Fibroblast of lung (primary cell): ENCODE measurements around the gene MARVELD2. TPM values are rescaled to one million over a fixed set of nuclear protein-coding genes. Genes with fewer than 3 reads are reported as not detected.

Source experiments
- DNase-seq, 2 donors: peaks; one replicate each; pipeline versions ENCODE4 v3.0.0 to v3.0.0-alpha.2; 2010; ENCODE audit warnings: low read depth in 2 of 2
- H2AFZ ChIP-seq: 2 replicates; pipeline ENCODE4 v1.5.1; 2012; ENCODE audit warnings: low read length, control low read depth, inconsistent platforms
- H3K27ac ChIP-seq: 2 replicates; pipeline ENCODE4 v1.5.1; 2011; ENCODE audit warnings: low read length, control low read depth; ENCODE audit not compliant: insufficient read depth
- H3K27me3 ChIP-seq: 2 replicates; pipeline ENCODE4 v1.5.1; 2011; ENCODE audit warnings: mild to moderate bottlenecking, low read length; ENCODE audit not compliant: control insufficient read depth, insufficient read depth
- H3K36me3 ChIP-seq: 2 replicates; pipeline ENCODE4 v1.5.1; 2011; ENCODE audit warnings: low read length; ENCODE audit not compliant: control insufficient read depth, insufficient read depth
- H3K4me1 ChIP-seq: 2 replicates; pipeline ENCODE4 v1.5.1; 2011; ENCODE audit warnings: low read length; ENCODE audit not compliant: control insufficient read depth, insufficient read depth; ENCODE audit errors: extremely low read depth
- H3K4me2 ChIP-seq: 2 replicates; pipeline ENCODE4 v1.5.1; 2011; ENCODE audit warnings: low read length, control low read depth; ENCODE audit not compliant: insufficient read depth; ENCODE audit errors: extremely low read depth
- H3K4me3 ChIP-seq, 4 experiments: fragments of 200-600 bp in 1 of 4; sonication (generic) in 1 of 4; replicated peaks in 1 of 4; 2 replicates each; pipeline ENCODE4 v1.5.1; 2011 to 2016; ENCODE audit warnings: low read length in 4 of 4, low read depth in 3 of 4, mild to moderate bottlenecking in 3 of 4, control low read depth in 2 of 4, inconsistent platforms in 1 of 4, mixed read lengths in 1 of 4; ENCODE audit not compliant: insufficient read depth in 1 of 4; ENCODE audit errors: control extremely low read depth in 1 of 4
- H3K79me2 ChIP-seq: 2 replicates; pipeline ENCODE4 v1.5.1; 2012; ENCODE audit warnings: mild to moderate bottlenecking, low read length, inconsistent platforms; ENCODE audit not compliant: control insufficient read depth, insufficient read depth
- H3K9ac ChIP-seq: 2 replicates; pipeline ENCODE4 v1.5.1; 2011; ENCODE audit warnings: mild to moderate bottlenecking, low read length, control low read depth; ENCODE audit not compliant: insufficient read depth
- H3K9me3 ChIP-seq: 2 replicates; pipeline ENCODE4 v1.5.1; 2012; ENCODE audit warnings: low read depth, low read length; ENCODE audit not compliant: control insufficient read depth, insufficient read depth
- H4K20me1 ChIP-seq: 2 replicates; pipeline ENCODE4 v1.5.1; 2011; ENCODE audit warnings: low read length; ENCODE audit not compliant: control insufficient read depth, insufficient read depth; ENCODE audit errors: extremely low read depth
- EZH2 ChIP-seq: IDR thresholded peaks from 2 replicates; pipeline ENCODE4 v1.5.1; 2012; ENCODE audit warnings: low read length, control low read depth, mild to moderate bottlenecking; ENCODE audit errors: missing control alignments
- polyA plus RNA-seq, 2 donors: library from polyadenylated mRNA; depleted of rRNA in 1 of 2; stranded (reverse) in 1 of 2; unstranded in 1 of 2; fragments of >200 nt; gene quantifications; 2 replicates each; pipeline ENCODE4 v1.2.1, GENCODE V29; 2011 to 2012; ENCODE audit warnings: missing spikeins in 1 of 2
- total RNA-seq: library from RNA; depleted of rRNA; stranded (reverse); fragments of >200 nt; gene quantifications from 2 replicates; pipeline ENCODE4 v1.2.1, GENCODE V29; 2014
- TF ChIP-seq, protein P1 (sequence below), 2 donors: IDR thresholded peaks in 1 of 2; conservative IDR thresholded peaks in 1 of 2; 1 replicate in 1 of 2; 2 replicates in 1 of 2; pipeline ENCODE4 v1.5.1; 2011 to 2012; ENCODE audit warnings: low read length in 2 of 2, control low read depth in 1 of 2, inconsistent platforms in 1 of 2, low read depth in 1 of 2, mild to moderate bottlenecking in 1 of 2

MARVELD2 gene
- total and polyA plus RNA-seq, 2 donors (not counting 1 experiment from before 2014, with no cell fraction given): 2.5 to 5.1 TPM

DNA sequence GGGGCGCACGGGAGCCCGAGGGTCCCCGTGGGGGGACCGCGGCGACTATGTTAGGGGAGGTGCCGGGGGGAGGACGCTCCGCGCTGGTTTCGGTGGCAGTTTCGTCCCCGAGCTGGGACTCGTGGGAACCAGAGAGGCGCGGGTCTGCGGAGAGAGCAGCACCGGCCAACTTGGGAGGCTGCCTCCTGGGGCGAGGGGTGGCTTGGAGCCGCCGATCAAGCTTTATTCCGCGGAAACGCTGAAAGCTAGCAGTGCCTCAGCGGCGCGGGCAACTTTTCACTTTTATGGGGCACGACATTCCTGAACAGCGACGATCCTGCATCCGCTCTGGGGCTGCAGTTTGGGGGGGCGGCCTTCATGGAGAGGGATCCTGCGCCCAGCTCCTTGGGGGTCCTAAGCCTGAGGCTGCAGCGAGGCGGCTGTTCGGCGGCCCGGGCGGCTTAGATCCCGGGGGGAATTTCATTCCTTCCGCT lies 78.0 kb downstream of the MARVELD2 start:
- H3K4me1 ChIP-seq: peaks cover 8% of the 10 kb centered on the region
- peak overlapping the region; percentile 70 for H2AFZ ChIP-seq
- no peaks in the 10 kb centered on the region for H3K9me3 ChIP-seq
- H3K36me3 ChIP-seq: no peaks in the 10 kb centered on the region
- peak overlapping the region; percentile 95 for H3K4me2 ChIP-seq
- H3K9ac ChIP-seq: peak overlapping the region; percentile 23
- no peak overlapping the region for H3K27ac ChIP-seq
- no peaks in the 10 kb centered on the region for H3K79me2 ChIP-seq
- H3K4me3 ChIP-seq: peak overlapping the region; percentile 60 to 64 (median 62)
- TF ChIP-seq, protein P1, sequence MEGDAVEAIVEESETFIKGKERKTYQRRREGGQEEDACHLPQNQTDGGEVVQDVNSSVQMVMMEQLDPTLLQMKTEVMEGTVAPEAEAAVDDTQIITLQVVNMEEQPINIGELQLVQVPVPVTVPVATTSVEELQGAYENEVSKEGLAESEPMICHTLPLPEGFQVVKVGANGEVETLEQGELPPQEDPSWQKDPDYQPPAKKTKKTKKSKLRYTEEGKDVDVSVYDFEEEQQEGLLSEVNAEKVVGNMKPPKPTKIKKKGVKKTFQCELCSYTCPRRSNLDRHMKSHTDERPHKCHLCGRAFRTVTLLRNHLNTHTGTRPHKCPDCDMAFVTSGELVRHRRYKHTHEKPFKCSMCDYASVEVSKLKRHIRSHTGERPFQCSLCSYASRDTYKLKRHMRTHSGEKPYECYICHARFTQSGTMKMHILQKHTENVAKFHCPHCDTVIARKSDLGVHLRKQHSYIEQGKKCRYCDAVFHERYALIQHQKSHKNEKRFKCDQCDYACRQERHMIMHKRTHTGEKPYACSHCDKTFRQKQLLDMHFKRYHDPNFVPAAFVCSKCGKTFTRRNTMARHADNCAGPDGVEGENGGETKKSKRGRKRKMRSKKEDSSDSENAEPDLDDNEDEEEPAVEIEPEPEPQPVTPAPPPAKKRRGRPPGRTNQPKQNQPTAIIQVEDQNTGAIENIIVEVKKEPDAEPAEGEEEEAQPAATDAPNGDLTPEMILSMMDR (conservative IDR thresholded peaks at IDR 0.05 in 1 of 2, IDR thresholded peaks at IDR 0.05 in 1 of 2; ENCODE audit: low read depth in 1 of 2, low read length in 2 of 2): no peak
- TF ChIP-seq EZH2: peak; percentile 47
- H3K27me3 ChIP-seq: peaks cover 34% of the 10 kb centered on the region
- DNase-seq: no peak
- no peaks in the 10 kb centered on the region for H4K20me1 ChIP-seq

GRCh38 chr5:69493396-69494133 lies 78.6 kb downstream of the MARVELD2 start:
- Histone ChIP-seq H3K27ac (no peak overlapping the region), H3K4me2 (peak overlapping the region; percentile 95), H3K9ac (peak overlapping the region; percentile 23), H3K4me3 (peak overlapping the region; percentile 60 to 64 (median 62)), H2AFZ (peak overlapping the region; percentile 70), H3K79me2 (no peaks in the 10 kb centered on the region), H3K36me3 (no peaks in the 10 kb centered on the region), H3K27me3 (peaks cover 34% of the 10 kb centered on the region), H3K4me1 (peaks cover 8% of the 10 kb centered on the region), H3K9me3 (no peaks in the 10 kb centered on the region), H4K20me1 (no peaks in the 10 kb centered on the region)
- peak; percentile 28 to 44 for DNase-seq
- no peak for TF ChIP-seq EZH2
- TF ChIP-seq, protein P1 (conservative IDR thresholded peaks at IDR 0.05 in 1 of 2, IDR thresholded peaks at IDR 0.05 in 1 of 2; ENCODE audit: low read depth in 1 of 2, low read length in 2 of 2): no peak

Other genes starting within 250 kb of the MARVELD2 start
- gene CCNB1, start 248.0 kb upstream of the MARVELD2 start, total RNA-seq: 8.2 and 74.3 TPM in 2 replicates
- gene CCNB1, start 248.0 kb upstream of the MARVELD2 start, polyA plus RNA-seq: 46.8 and 166 TPM in 2 replicates
- 4.1 and 10.9 TPM in 2 replicates for gene CENPH, start 225.5 kb upstream of the MARVELD2 start, total RNA-seq
- 7.1 and 16.6 TPM in 2 replicates for gene CENPH, start 225.5 kb upstream of the MARVELD2 start, polyA plus RNA-seq
- gene CDK7, start 180.2 kb upstream of the MARVELD2 start, total RNA-seq: 43.7 and 74.3 TPM in 2 replicates
- gene CDK7, start 180.2 kb upstream of the MARVELD2 start, polyA plus RNA-seq: 67.7 and 95.4 TPM in 2 replicates
- 7.7 and 8.3 TPM in 2 replicates for gene CCDC125, start 82.3 kb upstream of the MARVELD2 start, total RNA-seq
- gene CCDC125, start 82.3 kb upstream of the MARVELD2 start, polyA plus RNA-seq: 2.2 and 4.2 TPM in 2 replicates
- 31.3 and 34.3 TPM in 2 replicates for gene AK6, start 45.6 kb upstream of the MARVELD2 start, total RNA-seq
- 51.8 and 55.1 TPM in 2 replicates for gene AK6, start 45.6 kb upstream of the MARVELD2 start, polyA plus RNA-seq
- gene TAF9, start 45.6 kb upstream of the MARVELD2 start, total RNA-seq: 73.2 and 114 TPM in 2 replicates
- gene TAF9, start 45.6 kb upstream of the MARVELD2 start, polyA plus RNA-seq: 154 and 169 TPM in 2 replicates
- 20.5 and 30.1 TPM in 2 replicates for gene RAD17, start 45.3 kb upstream of the MARVELD2 start, total RNA-seq
- 14.9 and 16.3 TPM in 2 replicates for gene RAD17, start 45.3 kb upstream of the MARVELD2 start, polyA plus RNA-seq
- 2.3 and 7.8 TPM in 2 replicates for gene OCLN, start 77.7 kb downstream of the MARVELD2 start, total RNA-seq
- gene OCLN, start 77.7 kb downstream of the MARVELD2 start, polyA plus RNA-seq: 2.7 and 3.1 TPM in 2 replicates
- gene GTF2H2C, start 145.1 kb downstream of the MARVELD2 start, total RNA-seq: 36.2 and 43.8 TPM in 2 replicates
- gene GTF2H2C, start 145.1 kb downstream of the MARVELD2 start, polyA plus RNA-seq: 24.1 and 34.4 TPM in 2 replicates